Stimulated activated CD8-positive, alpha-beta memory T cell treated with anti-CD3 and anti-CD28 coated beads, Interleukin-12 subunit alpha, Interleukin-12 subunit beta, amount 100 ng/mL, for 4 hours (primary cell): Measurements from ENCODE around the gene WDR31.
A peak's percentile ranks its signal among the peaks of the same experiment; 100 is the strongest.
"Not testable (repeated sequence)": the region's sequence is repeated elsewhere in the genome, so short reads cannot be mapped to it uniquely, and the experiment has no call there.

Source experiments
- DNase-seq: peaks from one replicate; pipeline ENCODE4 v3.0.0-alpha.2; 2020; ENCODE audit warnings: low read depth

WDR31 gene

DNA sequence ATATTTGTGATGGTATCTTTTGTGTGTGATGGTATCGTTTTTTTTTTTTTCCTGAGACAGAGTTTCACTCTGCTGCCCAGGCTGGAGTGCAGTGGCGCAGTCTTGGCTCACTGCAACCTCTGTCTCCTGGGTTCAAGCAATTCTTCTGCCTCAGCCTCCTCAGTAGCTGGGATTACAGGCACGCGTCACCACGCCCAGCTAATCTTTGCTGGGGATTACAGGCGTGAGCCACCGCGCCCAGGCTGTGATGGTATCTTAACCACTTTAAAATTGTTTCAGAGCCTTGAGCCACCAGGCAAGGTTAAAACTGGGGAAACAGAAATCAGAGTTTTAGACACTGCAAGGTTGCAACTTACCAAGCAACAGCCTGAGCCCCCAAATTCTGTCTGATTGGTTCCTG lies 43.8 kb downstream of the WDR31 start:
- DNase-seq = not testable (repeated sequence)

DNA sequence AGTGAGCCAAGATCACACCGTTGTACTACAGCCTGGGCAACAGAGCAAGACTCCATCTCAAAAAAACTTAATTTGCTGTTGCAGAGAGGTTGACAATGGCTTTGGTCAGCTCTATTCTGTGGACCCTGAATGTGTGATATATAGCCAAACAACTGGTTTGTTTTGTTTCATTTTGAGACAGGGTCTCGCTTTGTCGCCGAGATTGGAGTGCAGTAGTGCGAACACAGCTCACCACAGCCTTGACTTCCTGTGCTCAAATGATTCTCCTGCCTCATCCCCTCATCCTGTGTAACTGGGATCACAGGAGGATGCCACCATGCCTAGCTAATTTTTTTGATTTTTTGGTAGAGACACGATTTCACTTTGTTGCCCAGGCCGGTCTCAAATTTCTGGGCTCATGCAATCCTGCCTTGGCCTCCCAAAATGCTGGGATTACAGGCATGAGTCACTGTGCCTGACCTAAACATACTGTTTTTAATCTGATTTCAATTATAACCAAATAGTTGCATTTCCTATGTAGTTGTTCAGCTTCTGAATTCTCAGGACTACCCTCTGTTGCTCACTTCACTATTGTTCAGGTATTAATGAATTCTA lies 46.7 kb downstream of the WDR31 start:
- DNase-seq = no peak

DNA sequence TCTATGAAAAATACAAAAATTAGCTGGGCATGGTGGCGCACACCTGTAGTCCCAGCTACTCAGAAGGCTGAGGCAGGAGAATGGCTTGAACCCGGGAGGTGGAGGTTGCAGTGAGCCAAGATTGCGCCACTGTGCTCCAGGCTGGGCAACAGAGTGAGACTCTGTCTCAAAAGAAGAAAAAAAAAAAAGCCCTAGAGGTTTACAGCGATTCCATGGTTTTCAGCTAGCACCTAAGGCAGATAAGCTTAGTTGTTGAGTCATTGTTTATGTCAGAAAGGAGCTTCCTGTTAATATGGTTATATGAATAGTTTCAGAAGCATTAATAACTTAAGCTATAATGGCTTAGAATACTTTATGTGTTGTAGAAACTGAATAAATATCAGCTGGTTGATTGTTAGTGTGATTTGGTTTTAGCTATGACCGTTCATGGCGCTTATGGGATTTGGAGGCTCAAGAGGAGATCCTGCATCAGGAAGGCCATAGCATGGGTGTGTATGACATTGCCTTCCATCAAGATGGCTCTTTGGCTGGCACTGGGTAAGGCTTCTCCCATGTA lies 49.9 kb downstream of the WDR31 start:
- DNase-seq = no peak

DNA sequence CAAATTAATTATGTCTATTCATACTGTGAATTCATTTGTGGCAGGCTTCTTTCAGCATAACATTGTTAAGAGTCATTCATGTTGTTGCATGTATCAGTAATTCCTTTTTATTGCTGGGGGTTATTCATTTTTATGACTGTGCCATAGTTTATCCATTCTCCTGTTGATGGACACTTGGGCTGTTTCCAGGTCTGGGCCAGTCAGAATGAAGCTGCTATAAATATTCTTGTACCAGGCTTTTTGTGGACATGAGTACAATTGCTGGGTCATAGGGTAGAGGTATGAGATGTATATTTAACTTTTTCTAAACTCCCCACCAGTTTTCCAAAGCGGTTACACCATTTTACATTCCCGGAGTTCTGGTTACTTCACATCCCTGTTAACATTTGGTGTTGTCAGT lies 51.0 kb downstream of the WDR31 start:
- DNase-seq = no peak

DNA sequence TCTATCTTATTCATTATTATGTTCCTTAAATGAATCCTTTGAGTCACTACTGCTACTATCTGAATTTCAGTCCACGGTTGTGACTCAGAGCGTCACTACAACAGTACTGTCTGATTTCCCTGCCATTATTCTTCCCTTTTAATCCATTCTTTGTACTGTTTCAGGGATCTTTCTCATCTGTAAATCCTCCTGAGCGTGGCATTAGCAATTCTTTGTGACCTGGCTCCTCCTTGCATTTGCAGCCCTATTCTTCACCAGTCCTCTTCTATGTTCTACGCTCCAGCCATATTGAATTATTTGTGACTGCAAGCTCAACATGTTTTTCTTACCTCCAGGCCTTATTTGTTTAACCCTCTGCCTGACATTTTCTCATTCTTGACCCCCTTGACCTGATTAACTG lies 58.7 kb downstream of the WDR31 start:
- DNase-seq = no peak

DNA sequence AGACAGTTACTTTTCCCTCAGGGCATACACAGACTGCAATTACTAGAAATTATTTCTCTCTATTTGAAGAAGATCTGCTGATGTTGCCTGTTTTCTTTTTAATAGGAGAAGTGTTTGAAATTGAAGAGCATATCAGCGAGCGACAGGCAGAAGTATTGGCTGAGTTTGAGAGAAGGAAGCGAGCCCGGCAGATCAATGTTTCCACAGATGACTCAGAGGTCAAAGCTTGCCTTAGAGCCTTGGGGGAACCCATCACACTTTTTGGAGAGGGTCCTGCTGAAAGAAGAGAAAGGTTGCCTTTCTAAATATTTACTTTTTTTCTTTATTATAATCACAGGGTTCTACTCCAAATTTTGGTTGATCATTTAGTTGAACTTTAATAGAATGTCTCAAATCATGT lies 61.2 kb downstream of the WDR31 start:
- no peak for DNase-seq

DNA sequence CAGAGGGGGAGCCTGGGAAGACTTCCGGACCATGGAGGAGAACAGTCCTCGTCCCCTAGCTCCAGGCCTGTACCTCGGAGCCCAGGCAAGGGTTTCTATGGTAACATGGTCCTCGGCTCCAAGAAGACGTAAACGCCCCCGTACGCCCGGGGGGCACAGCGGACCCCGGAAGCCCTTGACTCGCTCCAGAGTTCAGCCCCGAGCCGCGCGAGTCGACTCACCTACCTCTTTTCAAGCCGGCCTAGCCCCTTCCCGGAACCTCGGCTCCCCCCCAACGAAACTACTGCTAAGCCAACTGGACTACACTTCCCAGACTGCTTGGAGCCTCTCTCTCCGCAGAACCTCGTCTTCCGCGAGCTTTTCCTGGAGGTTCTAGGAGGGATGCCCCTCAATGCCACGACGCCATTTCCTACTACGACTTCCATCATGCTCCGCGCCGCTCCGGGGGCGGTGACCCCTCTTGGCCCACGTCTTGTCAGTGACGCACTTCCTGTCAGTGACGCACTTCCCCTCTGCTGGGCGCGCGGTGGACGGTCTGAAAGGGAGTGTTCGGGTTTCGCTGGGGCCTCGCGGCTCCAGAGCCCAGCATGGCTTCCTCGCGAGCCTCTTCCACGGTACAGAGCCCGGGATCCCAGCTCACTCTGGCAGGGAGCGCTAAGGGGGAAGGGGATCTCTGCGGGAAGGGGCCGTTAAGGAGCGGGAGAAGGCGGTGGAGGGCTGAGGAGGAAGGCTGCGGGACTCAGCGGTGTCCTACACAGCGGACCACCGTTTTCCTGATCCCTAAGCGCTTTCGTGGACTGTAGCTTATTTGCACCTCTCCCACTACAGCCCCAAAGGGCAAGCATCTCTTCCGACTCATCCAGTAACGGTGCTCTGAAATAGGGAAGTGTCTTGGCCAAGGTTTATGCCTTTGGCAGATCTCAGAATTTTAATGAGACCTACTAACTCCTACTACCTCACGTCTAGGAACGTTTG lies 64.6 kb downstream of the WDR31 start, which contains the start of the genes CDC26 and PRPF4:
Gene CDC26 (minus strand): TSS at position 416 of the 975 bp plus-strand sequence. CDS start 3,065 bp downstream, outside the sequence.
Gene PRPF4 (plus strand): TSS at position 502 of the 975 bp plus-strand sequence. CDS start 86 bp downstream, at position 588.
- peak; percentile 91 for DNase-seq

DNA sequence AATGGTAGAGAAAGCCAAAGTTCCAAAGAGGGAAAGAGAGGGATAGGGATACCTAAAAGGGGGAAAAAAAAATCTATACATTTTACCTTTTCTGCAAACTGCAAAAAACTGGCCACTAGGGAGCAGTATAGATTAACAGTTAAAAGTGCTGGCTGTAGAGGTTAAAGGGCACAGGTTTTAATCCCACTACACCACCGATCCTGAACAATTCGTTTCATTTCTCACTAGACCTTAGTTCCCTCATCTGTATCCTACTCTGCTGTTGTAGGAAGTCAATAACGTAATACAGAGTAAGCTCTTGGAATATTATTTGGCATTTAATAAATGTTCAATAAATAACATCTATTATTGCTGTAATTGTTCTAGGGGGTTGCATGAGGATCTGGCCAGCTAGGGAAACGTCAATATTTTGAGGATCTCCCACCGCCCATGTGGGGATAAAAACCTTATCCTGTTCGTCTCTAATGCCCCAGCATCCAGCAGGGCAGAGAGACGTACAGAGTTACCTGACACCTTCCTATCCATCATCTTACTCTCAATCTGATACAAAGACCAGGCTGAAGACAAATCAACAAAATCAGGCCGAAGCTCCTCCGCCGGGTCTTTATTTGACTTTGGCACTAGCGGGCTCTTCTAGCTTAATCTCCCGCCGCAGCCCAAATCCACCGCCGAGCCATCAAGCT lies 65.5 kb downstream of the WDR31 start:
- DNase-seq = no peak

DNA sequence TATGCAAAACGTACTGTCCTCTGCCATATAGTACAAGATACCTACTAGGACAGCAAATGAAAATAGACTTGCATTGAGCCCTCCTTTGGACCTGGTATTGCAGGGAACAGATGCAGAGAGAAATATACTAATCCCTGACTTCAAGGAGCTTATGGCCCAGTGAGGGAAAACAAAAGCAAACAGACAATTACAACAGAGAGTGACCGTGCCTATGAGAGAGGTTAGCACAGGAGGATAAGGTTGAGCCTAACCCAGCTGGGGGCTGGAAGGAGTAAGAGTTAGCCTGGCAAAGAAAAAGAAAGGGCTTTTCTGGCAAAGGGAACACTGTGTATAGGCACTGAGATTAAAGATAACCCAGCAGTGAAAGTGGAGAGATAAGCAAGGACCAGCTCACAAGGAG lies 70.2 kb downstream of the WDR31 start:
- no peak for DNase-seq

DNA sequence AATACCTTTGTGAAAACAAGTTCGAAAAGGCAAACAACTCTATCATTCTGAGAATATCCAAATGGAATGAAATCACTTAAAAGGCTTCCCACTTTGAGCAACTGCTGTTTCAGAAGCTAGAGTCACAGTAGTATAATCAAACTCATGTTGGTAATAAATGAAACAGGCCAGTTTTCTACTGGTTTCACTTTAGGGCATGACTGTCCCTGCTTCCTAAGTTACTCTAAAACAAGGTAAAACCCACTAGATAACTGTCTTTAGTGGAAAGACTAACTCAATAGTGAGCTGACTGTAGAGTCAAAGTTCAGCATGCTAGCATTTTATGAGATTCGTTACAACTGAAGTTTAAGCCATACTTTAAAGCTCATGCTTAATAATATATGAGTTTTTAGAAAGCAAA lies 70.7 kb downstream of the WDR31 start:
- no peak for DNase-seq

DNA sequence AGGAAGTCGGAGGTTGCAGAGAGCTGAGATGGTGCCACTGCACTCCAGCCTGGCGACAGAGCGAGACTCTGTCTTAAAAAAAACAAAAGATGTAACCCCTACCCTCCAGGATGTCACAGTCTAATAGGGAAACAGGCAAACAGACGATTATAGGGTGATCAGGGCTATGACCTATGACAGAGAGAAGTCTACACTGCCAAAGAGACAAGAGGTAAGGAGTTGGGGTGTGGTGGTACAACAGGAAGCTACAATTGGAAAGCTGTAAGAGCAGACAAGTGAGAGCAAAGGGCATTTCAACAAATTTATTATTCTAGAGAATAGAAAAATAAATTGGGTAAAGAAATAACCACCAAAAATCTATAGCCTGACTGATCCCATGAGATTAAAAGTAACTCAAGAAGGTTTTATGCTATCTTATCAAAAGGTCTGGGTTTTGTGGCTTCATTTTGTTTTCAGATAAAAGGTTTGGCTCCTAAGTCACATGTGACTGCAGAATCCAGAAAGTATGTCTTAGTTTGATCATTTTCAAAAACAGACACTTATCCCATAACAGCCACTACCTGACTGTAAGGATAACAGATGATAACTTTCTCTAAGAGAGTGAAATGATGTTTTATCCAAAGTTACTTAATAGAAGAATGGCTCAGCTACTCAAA lies 72.0 kb downstream of the WDR31 start:
- DNase-seq = no peak

DNA sequence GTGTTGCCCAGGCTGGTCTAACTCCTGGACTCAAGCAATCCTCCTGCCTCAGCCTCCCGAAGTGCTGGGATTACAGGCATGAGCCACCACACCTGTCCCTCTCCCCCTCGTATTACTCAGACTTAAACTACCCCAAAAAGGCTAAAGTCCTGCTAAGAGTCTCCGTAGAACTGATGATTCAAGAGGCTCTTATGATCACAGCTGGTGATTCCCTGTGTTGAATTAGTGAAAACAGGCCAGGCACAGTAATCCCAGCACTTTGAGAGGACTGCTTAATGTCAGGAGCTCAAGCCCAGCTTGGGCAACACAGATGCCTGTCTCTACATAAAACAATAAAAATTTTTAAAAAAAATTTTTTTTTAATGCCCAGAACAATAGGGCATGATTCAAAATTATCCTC lies 73.9 kb downstream of the WDR31 start:
- DNase-seq = no peak
